Measurements from ENCODE around the gene CDC42SE2.
"Not testable (repeated sequence)": the region's sequence is repeated elsewhere in the genome, so short reads cannot be mapped to it uniquely, and the experiment has no call there.

The CDC42SE2 gene

DNA sequence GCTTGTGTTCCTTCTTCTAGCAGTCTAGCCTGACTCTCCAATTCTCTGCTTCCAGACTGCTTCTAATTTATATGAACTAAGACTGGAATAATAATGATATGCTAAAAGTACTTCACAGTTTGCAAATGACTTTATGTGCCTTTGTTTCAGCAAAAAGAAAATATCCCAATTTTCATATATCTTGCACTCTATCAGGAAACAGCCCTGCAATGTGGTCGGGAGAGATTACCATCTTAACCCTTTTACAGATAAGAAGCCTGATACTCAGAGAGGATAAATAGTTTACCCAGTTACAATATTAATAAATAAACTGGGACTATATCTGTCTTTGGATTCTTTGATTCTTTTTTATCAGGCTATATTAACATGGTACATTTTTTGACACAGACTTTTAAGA, 126.0 kb downstream of the CDC42SE2 start:
- DNase-seq (ENCODE audit: low spot score): no peak

DNA sequence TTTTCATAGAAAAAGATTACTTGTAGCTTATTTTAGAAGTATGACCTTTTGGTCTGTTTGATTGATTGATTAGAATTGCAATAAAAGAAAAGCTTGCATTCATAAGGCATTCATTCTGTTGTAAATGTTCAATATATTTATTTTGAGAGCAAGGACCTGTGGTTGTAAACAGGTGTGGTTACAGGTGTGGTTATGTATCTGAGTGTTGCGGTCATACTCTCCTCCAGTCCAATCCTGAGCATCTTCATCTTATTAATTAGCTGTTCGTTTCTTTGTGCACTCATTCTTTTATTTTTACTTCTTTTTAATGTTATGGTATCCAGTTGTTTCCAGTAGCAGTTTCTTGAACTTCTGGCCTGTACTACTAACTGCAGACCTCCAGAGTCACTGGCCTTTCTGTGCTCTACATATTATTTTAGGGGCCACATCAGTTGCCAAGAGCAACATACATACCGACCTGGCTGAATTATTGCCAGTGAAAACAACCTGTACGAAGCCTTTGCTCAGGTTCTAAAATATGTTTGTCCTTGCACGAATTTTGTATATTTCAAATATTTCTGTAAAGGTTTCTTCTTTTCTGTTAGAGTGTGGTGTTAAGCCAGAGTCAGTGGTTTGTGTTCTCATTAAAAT, 128.7 kb downstream of the CDC42SE2 start:
- DNase-seq (ENCODE audit: low spot score): no peak

DNA sequence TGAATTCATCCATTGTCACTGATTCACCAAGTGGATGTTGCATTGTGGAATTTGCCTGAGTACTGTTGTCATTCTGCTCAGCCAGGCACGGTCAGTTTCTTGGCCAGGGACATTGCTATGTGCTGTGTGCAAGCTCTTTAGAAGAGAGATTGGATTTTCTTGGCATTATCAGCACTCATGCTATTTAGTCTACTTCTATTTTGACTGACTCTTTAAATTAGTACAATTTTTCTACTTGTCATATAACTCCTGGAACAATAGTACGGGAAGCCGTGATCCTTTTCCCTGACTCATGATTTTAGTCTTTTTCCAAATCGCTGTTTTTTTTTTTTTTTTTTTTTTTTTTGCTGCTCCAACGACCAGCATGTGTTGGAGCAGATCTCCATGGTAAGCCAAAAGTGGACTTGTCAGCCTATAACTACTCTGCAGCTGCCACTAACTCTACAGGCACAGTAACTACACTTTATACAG, 129.7 kb downstream of the CDC42SE2 start:
- no peak for DNase-seq (ENCODE audit: low spot score)

DNA sequence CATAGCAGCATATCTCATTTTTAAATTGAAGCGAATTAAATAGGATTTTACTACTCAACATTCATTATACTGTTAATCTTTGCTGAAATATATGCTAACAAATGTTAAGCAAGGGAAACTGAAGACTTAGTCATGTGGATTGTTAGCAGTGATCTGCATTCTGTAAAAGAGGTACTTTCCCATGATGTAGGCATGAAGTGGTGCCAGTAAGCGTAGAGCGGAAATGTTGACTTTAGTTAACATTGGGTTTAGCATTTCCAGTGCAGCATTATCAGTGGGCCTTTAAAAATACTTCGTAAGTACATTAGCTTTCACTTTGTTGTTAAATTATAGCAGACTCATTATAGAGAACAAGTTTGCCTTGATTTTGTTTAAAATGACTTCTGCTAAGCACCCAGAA, 130.3 kb downstream of the CDC42SE2 start:
- no peak for DNase-seq (ENCODE audit: low spot score)

DNA sequence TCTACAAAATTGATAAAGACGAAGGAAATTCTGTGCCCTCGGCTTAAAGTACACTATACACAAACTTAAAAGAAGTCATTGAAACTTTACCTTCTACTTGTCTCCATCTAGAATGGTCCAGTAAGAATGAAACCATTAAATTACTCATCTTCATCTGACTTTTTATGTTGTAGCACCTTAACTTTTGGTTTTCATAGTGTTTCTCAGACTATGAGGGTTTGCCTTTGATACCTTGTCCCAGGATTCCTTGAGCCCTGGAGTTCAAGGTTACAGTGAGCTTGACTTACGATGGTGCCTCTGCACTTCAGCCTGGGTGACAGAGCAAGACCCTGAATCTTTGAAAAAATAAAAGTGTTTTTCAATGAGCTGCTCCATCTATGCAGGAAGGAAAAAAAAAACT, 132.2 kb downstream of the CDC42SE2 start:
- DNase-seq (ENCODE audit: low spot score): no peak

DNA sequence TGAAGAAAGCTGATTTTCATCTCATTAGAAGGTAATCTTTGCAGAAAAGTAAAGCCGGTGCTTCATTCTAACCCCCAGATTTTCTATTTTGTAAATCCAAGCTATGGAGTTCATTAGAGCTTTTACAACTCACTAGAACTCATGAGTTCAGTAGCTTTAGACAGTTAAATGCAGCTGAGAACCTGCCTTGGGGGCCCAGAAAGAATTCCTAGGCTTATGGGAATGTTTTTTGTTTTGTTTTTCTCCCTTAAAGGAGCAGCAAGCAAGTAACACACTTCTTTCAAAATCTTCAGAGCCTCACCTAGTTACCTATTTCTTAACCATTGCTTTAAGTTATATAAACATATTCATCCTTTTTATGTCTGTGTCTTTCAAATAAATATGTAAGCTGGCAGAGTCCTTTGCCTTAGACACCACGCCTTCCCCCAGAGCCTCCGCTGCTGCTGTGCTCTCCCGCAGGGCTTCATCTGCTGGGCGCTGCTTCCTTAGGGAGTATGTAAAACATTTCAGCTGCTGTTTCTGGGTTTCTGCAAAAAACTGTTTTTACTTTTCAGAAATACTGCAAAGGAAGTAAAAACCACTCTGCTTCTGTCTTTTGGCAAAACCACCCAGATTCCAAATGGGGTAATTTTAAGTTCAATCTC, 132.9 kb downstream of the CDC42SE2 start:
- DNase-seq (ENCODE audit: low spot score): no peak

DNA sequence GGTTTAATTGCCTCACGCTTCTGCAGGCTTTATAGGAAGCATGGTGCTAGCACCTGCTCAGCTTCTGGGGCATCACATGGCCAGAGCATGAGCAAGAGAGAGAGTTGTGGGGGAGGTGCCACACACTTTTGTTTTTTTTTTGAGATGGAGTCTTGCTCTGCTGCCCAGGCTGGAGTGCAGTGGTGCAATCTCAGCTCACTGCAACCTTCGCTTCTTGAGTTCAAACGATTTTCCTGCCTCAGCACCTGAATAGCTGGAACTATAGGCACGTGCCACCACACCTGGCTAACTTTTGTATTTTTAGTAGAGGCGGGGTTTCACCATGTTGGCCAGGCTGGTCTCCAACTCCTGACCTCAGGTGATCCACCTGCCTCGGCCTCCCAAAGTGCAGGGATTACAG, 135.2 kb downstream of the CDC42SE2 start:
- not testable (repeated sequence) for DNase-seq (ENCODE audit: low spot score)

DNA sequence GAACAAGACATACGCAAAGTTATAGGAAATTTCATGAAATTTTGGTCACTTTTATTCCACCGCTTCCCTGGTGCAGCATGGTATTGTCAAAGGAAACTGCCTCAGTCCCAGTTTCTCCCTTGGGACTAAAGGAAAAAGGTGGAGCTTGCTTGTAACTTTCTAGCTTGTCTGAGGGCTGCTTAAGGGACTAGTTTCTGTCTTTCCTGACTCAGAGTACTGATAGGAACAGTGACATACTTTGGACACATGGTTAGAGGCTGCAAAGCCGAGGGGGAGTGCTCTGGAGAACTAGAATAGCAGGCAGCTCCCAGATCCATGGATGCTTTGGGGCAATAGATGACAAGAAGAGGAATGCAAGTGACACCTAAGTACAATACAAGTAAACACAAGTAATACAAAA, 136.7 kb downstream of the CDC42SE2 start:
- DNase-seq (ENCODE audit: low spot score): no peak

DNA sequence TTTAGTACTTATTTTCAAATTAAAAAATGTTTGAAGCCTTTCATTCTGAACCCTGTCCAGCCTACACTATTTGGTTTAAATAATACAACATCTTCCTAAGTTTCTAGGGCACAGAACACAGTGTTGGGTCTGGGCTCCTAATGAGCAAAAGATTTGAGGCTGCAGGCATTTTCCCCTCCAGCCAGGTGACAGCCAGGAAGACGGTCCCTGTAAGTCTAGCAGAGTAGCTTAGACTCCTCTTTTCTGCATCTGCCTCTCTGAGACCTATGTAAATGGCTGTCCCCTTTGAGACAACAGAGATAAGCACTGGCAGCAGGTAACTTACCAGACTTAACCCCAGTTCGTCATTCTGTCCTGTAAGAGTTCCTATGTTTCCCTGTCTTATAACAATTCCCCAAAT, 141.8 kb downstream of the CDC42SE2 start:
- DNase-seq (ENCODE audit: low spot score): no peak

DNA sequence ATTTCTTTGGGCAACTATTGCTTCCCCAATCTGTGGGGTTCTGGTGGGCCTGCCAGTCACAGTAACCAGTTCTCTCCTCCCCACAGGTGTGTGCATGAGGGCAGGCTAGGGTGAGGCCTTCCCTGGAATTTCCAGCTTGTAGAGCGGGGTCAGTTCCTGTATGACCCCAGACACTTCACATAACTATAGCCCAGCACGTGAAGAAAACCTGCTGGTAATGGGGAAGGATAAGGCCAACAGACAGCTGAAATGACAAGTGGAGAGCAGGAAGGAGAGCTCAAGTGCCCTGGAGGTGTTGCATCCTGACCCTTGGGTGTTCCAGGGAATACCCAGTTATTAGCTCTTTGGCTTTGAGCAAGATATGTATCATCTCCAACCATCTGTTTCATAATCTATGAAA, 142.2 kb downstream of the CDC42SE2 start:
- DNase-seq (ENCODE audit: low spot score): no peak

DNA sequence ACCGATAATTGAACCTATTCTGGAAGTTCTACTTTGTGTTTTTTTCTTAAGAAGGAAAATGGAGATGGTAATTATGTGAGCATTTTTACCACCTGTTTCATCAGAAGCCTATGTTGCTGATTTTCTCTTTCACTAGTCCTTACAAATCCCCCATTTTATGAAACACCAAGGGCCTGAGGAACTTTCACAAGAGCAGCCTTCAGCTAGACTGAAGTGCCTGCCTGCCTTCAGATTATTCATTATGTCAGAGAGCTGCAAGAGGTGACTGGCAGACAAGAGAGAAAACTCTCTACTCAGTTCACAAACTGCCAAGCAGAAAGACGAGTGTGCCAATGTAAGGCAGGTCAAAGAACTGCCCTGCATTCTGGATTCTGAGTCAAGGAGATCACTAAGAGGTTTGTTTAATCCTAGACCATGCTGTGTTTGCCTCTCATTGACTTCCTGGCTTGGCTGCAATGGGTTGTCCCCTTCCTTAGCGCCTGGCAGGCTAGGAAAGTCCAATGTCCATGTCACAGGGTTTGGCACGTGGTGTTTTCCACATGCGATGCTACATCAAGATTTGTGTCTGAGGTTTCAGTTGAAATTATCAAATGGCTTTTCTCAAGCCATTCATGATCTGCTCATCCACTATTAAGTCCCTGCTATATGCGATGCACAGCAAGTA, 143.3 kb downstream of the CDC42SE2 start:
- no peak for DNase-seq (ENCODE audit: low spot score)

DNA sequence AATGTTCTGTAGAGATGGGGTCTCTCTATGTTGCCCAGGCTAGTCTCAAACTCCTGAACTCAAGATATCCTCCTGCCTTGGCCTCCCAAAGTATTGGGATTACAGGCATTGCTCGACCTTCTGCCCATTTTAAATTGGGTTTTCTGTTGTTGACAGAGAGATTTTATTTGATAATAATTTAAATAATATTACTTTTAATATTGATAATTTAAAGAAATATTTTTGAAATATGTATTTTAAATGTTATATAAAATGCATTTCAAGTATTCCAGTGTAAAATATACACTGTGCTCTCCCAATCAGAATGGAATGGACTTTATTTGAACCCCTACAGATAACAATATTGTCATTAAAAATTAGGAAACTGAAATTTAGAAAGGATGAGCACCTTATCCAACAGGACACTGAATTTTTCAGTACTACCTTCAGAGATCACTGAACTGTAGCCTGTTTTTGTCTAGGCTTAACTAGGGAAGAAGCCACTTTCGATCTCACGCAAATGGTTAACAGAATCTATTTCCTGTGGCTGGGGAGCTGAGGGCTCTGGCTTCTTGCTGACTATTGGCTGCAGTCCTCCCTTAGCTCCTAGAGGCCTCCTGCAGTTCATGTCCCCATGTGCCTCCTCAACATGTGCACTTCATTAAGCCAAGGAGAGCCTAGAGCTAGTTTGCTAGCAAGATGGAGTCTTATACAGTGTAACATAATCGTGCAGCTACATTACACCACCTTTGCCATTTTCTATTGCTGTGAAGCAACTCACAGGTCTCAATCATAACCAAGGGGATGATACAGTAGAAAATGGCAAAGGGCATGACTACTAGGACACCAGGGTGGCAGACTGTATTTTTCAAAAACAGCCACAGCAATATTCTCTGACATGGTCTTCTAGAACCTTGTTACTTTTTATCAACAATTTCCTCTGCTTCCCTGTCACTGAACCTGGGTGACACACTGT, 150.0 kb downstream of the CDC42SE2 start:
- no peak for DNase-seq (ENCODE audit: low spot score)

DNA sequence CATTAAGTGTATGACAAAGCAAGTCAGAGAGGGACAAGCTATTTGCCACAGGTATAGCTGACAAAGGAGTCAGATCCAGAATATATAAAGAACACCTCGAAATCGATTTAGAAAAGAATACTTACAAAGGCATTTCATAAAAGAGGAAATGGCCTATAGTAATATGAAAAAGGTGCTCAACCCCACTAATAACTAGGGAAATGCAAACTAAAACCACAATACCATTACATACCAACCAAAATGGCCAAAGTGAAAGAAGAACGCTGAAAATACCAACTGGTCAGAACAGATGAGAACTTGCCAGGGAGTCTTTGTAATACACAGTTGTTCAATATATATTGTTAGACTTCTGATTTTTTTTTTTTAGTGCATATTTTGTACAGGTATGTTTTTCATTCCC, 152.9 kb downstream of the CDC42SE2 start:
- DNase-seq (ENCODE audit: low spot score): no peak

DNA sequence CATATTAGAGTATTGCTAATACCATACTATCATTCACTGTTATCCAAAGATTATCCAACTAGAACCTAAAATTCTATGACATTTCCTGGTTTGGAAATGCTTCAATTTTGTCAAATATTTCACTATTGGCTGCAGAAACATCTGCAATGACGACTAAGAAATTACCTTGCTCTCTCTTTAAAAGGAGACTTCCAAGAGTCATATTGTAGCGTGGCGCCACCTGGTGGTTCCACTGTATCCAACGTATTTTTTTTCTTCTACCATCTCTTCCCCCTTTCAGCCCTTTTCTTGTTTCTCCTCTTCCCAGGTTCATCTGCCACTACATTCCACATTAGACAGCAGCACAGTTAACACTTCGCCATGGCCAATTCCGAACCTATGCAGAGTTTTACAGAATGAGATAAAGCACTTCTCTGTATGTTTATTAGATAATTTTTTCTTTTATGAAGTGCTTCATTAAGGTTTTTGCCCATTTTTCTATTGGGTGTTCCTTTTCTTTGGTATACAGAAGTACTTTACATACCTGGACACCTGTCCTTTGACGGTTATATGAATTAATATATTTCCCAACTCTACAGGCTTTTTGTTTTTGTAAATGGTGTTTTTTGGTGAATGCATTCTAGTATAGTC, 153.5 kb downstream of the CDC42SE2 start:
- peak; percentile 47 for DNase-seq (ENCODE audit: low spot score)

DNA sequence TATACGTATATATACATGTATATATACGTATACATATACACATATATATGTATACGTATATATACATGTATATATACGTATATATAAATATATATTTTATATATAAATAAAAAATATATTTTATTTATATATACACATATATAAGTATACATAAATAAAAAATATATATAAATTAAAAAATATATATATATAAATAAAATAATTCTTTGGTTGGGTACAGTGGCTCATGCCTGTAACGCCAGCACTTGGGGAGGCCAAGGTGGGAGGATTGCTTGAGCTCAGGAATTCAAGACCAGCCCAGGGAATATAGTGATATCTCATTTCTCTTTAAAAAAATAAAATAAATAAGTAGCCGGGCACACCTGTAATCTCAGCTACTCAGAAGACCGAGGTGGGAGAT, 155.0 kb downstream of the CDC42SE2 start:
- DNase-seq (ENCODE audit: low spot score): no peak

DNA sequence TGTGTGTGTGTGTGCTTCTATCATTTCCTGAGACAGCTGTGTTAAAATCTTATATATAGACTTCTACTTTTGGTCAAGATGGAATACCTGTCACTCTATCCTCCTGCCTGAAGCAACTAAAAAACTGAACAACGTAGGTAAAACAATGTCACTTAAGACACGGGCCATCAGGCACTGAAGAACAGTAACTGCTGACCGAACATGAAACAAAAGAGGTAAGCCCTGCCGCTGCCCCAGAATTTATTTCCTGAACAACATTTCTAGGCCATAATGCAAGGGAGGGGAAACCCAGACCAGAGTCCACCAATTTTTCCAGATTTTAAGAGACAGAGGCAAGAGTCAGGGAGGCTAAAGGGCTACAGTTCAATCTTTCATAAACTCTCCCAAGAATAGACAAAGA, 156.0 kb downstream of the CDC42SE2 start:
- no peak for DNase-seq (ENCODE audit: low spot score)

DNA sequence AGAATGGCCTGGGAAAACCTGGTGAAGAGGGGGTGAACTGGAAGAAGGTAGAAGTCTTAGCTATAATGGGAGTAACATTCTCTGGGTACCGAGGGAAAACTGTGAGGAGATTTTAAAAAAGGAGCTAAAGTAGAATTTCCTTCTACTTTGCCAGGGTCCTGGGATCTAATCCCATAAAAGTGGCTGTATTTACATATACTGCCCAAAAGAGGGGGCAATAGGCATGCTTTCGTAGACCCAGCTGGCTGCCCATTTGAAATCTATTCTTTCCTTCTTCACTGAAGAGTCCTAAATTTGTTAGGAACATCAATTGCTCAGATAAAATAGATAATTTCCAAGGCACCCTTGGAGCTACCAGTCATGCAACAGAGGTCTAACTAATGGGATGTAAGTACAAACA, 159.2 kb downstream of the CDC42SE2 start:
- peak; percentile 15 for DNase-seq (ENCODE audit: low spot score)

DNA sequence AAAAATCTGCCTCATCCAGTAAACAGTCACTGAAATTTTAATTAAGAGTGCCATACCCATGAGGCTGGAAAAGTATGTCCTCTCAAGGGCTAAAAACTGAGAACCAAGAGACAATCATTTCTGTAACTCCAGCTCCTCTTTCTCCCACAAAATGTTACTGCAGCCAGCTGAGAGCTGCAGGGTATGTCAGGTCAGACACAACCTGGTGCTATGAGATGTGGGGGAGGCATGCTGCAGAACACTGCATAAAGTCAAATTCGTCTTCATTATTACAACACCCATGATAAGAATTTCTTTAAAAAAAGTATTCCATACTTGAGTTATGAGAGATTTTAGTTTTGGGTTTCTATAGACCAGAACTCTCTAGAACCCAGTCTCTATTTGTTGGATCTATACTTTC, 162.2 kb downstream of the CDC42SE2 start:
- no peak for DNase-seq (ENCODE audit: low spot score)

DNA sequence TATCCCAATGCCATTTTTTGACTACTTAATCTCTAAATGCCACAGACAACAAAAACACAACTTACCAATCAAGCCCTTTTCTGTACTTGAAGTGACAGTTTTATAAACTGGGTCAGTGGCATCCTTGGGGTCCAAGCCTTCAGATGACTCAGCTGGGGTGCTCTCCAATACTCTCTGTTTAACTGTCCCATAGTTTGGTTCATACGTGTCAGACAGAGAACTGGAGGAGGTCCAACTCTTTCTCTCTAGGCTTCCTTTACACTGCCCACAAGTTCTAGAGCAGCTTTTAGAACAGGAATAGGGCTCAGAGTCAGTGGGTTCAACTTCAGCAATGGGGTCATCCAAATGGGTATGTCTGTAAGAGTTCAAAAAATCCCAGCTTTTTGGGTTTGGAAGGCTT, 166.9 kb downstream of the CDC42SE2 start:
- peak; percentile 29 for DNase-seq (ENCODE audit: low spot score)

DNA sequence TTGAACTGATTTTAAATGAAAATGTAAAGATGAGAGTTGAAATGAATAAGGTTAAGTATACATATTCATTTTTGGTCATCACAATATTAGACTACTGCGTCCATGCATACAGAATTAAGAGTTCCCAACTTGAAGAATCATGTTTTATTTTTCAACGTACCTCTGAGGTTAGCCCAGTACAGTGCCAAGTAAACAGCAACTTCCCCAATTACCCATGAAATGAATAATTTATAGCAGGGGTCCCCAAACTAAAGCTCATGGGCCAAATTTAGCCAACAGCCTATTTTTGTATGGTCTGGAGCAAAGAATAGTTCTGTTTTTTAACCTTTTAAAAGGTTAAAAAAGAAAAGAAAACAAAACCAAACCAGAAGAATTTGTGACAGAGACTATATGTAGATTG, 167.9 kb downstream of the CDC42SE2 start:
- DNase-seq (ENCODE audit: low spot score): no peak

DNA sequence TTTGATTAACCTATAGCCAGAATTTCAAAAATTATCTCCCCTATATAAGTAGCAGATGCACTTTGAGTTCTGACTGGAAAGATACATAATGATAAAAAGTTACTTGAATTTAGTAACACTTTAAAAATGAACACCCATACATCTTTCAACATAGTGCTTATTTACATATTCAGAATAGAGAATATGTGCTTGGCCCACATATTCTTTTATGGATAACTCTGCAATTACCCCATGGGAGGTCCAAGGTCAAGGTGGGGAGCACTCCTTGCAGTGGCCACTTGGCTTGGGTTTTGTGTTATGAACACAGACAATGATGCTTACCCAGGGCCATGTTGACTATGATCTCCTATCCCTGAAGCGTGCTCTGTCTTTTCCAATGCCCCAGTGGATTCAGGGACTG, 169.3 kb downstream of the CDC42SE2 start:
- DNase-seq (ENCODE audit: low spot score): no peak

DNA sequence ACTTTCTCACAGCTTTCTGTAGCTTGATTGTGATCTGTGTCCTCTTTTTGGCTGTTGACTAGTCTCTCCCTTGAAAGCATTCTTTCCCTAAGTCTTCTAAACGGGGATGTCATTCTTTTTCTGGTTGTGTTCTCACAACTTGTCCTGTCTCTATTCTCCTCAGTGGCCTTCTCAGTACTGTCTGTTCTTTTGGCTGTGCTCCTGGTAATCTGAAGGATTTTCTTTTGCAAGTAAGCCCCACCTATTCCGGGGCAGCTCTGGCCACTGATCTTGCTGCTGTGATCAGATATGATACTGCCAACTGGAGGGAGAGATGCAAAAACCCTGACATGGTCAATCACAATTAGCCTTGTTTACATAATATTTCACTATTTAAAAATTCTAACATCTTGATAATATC, 172.2 kb downstream of the CDC42SE2 start:
- no peak for DNase-seq (ENCODE audit: low spot score)

All from hepatic stellate cell (primary cell).